GM19372 (cell line): ENCODE data around the gene ZNF592.

Source experiments
- ATAC-seq: cut with Tn5 transposase; IDR thresholded peaks from one replicate; pipeline ENCODE4 v1.9.1; 2021; ENCODE audit warnings: mild to moderate bottlenecking, low read depth, moderate library complexity; ENCODE audit not compliant: unreplicated experiment

Gene ZNF592

GRCh38 chr15:84800365-84800806, 52.0 kb downstream of the ZNF592 start:
- no peak for ATAC-seq

- ATAC-seq = no peak
These were observed 55.9 kb downstream of the ZNF592 start for GRCh38 chr15:84804005-84804900.

- ATAC-seq = no peak
These were observed 56.8 kb downstream of the ZNF592 start for GRCh38 chr15:84805221-84805620.

- no peak for ATAC-seq
These were observed 58.8 kb downstream of the ZNF592 start for GRCh38 chr15:84807228-84807627.

GRCh38 chr15:84810073-84810840, 61.9 kb downstream of the ZNF592 start:
- ATAC-seq = no peak

- no peak for ATAC-seq
These were observed 62.8 kb downstream of the ZNF592 start for GRCh38 chr15:84811151-84811550.

- no peak for ATAC-seq
These were observed 63.4 kb downstream of the ZNF592 start for GRCh38 chr15:84811828-84812227.

GRCh38 chr15:84812842-84813241, 64.5 kb downstream of the ZNF592 start:
- no peak for ATAC-seq

GRCh38 chr15:84813435-84813834, 65.0 kb downstream of the ZNF592 start:
- ATAC-seq = no peak

GRCh38 chr15:84813931-84814330, 65.5 kb downstream of the ZNF592 start:
- no peak for ATAC-seq

- no peak for ATAC-seq
These were observed 66.5 kb downstream of the ZNF592 start for GRCh38 chr15:84814916-84815315.

- ATAC-seq = no peak
These were observed 68.5 kb downstream of the ZNF592 start, which contains the start of gene ALPK3 for GRCh38 chr15:84816694-84817465. Gene ALPK3 (plus strand): TSS chr15:84817356. CDS start chr15:84817453, 97 bp downstream.

- ATAC-seq = no peak
These were observed 69.2 kb downstream of the ZNF592 start for GRCh38 chr15:84817466-84818081.

- no peak for ATAC-seq
These were observed 70.1 kb downstream of the ZNF592 start for GRCh38 chr15:84818261-84819131.

- no peak for ATAC-seq
These were observed 70.9 kb downstream of the ZNF592 start for GRCh38 chr15:84819291-84819768.

- ATAC-seq = no peak
These were observed 71.4 kb downstream of the ZNF592 start for GRCh38 chr15:84819791-84820190.

- no peak for ATAC-seq
These were observed 73.2 kb downstream of the ZNF592 start for GRCh38 chr15:84821501-84822021.

GRCh38 chr15:84822653-84823281, 74.4 kb downstream of the ZNF592 start:
- no peak for ATAC-seq
